ENCODE measurements around the gene JUP. TPM values are rescaled to one million over a fixed set of nuclear protein-coding genes. Genes with fewer than 3 reads are reported as not detected.

Gene JUP
- total RNA-seq, 2 donors from 2014 or later, result 317 to 353 TPM

GRCh38 chr17:41739661-41740352 lies 46.7 kb downstream of the JUP start:
- H3K4me1 ChIP-seq, result peaks cover under 1% of the 10 kb centered on the region
- H3K27ac ChIP-seq, result no peak overlapping the region
- H3K9ac ChIP-seq (ENCODE audit: low read depth in 2 of 2, low read length in 2 of 2), result no peak overlapping the region
- intact Hi-C loops (cut with DNase I), result loop anchor here (10.0 kb wide), 1 partner anchor 145 kb away; no protein-coding TSS in a partner anchor
- H3K36me3 ChIP-seq, result no peaks in the 10 kb centered on the region
- DNase-seq, result no peak
- H3K9me3 ChIP-seq, result no peaks in the 10 kb centered on the region
- TF ChIP-seq CTCF (IDR thresholded peaks at IDR 0.05), result no peak
- H3K27me3 ChIP-seq, result peaks cover 29% of the 10 kb centered on the region
- H3K4me3 ChIP-seq, result no peak overlapping the region

- intact Hi-C loops (cut with DNase I), result no loop called here
- Histone ChIP-seq H3K27ac (no peak overlapping the region), H3K9me3 (no peaks in the 10 kb centered on the region), H3K9ac (ENCODE audit: low read depth in 2 of 2, low read length in 2 of 2) (no peak overlapping the region), H3K4me3 (no peak overlapping the region), H3K36me3 (no peaks in the 10 kb centered on the region), H3K4me1 (peaks cover 11% of the 10 kb centered on the region), H3K27me3 (peaks cover 40% of the 10 kb centered on the region)
- no peak for DNase-seq
- TF ChIP-seq CTCF (IDR thresholded peaks at IDR 0.05), result no peak
Observed at GRCh38 chr17:41738801-41739112, 47.8 kb downstream of the JUP start.

- Histone ChIP-seq H3K36me3 (no peaks in the 10 kb centered on the region), H3K4me3 (no peak overlapping the region), H3K9me3 (no peaks in the 10 kb centered on the region), H3K4me1 (peaks cover 11% of the 10 kb centered on the region), H3K27me3 (peaks cover 45% of the 10 kb centered on the region), H3K27ac (no peak overlapping the region), H3K9ac (ENCODE audit: low read depth in 2 of 2, low read length in 2 of 2) (peak overlapping the region in 1 of 2 donors; percentile 4)
- peak; percentile 82 for DNase-seq
- peak; percentile 96 for TF ChIP-seq CTCF (IDR thresholded peaks at IDR 0.05)
- intact Hi-C loops (cut with DNase I), result no loop called here
Observed at GRCh38 chr17:41738077-41738800, 48.3 kb downstream of the JUP start.

- no peak overlapping the region for H3K4me3 ChIP-seq
- no peaks in the 10 kb centered on the region for H3K9me3 ChIP-seq
- no peaks in the 10 kb centered on the region for H3K36me3 ChIP-seq
- intact Hi-C loops (cut with DNase I), result loop anchor here (2.0 kb wide), 1 partner anchor 63 kb away; no protein-coding TSS in a partner anchor
- H3K4me1 ChIP-seq, result peaks cover 11% of the 10 kb centered on the region
- TF ChIP-seq CTCF (IDR thresholded peaks at IDR 0.05), result no peak
- H3K9ac ChIP-seq (ENCODE audit: low read depth in 2 of 2, low read length in 2 of 2), result peak overlapping the region in 1 of 2 donors; percentile 4
- H3K27ac ChIP-seq, result no peak overlapping the region
- DNase-seq, result no peak
- H3K27me3 ChIP-seq, result peaks cover 48% of the 10 kb centered on the region
Observed at GRCh38 chr17:41737680-41738023, 48.9 kb downstream of the JUP start.

- peaks cover 11% of the 10 kb centered on the region for H3K4me1 ChIP-seq
- TF ChIP-seq CTCF (IDR thresholded peaks at IDR 0.05), result no peak
- intact Hi-C loops (cut with DNase I), result loop anchor here (2.0 kb wide), 1 partner anchor 64 kb away; no protein-coding TSS in a partner anchor
- H3K9me3 ChIP-seq, result no peaks in the 10 kb centered on the region
- DNase-seq, result no peak
- no peak overlapping the region for H3K9ac ChIP-seq (ENCODE audit: low read depth in 2 of 2, low read length in 2 of 2)
- peaks cover 48% of the 10 kb centered on the region for H3K27me3 ChIP-seq
- no peak overlapping the region for H3K4me3 ChIP-seq
- no peak overlapping the region for H3K27ac ChIP-seq
- no peaks in the 10 kb centered on the region for H3K36me3 ChIP-seq
Observed at GRCh38 chr17:41736983-41737679, 49.4 kb downstream of the JUP start.

All from colonic mucosa (tissue), 4 donors.